Measurements from ENCODE around the gene XYLT1. TPM values are rescaled to one million over a fixed set of nuclear protein-coding genes. Genes with fewer than 3 reads are reported as not detected.
"Not testable (repeated sequence)": the region's sequence is repeated elsewhere in the genome, so short reads cannot be mapped to it uniquely, and the experiment has no call there.

XYLT1 gene
- polyA plus RNA-seq, 1 donor (not counting 4 experiments of a cell fraction or from before 2014, with no cell fraction given), result 4.4 TPM

- no peaks in the 10 kb centered on the region for H3K79me2 ChIP-seq (ENCODE audit: control insufficient read depth, insufficient read depth, low read length)
- H3K27ac ChIP-seq (ENCODE audit: control insufficient read depth, insufficient read depth, low read length), result no peak overlapping the region
- H3K4me3 ChIP-seq (ENCODE audit: control insufficient read depth in 2 of 3, extremely low read depth in 1 of 3, insufficient read depth in 2 of 3, low read depth in 1 of 3, low read length in 3 of 3), result no peak overlapping the region
- H3K9me1 ChIP-seq (ENCODE audit: control insufficient read depth, extremely low read depth, insufficient read depth, low read length), result no peaks in the 10 kb centered on the region
- dilution Hi-C loops (cut with MboI; ENCODE audit: extremely low pct_ligation_motif_present, low sequenced_read_pairs), result no loop called here
- no peaks in the 10 kb centered on the region for H3K27me3 ChIP-seq (ENCODE audit: control insufficient read depth, extremely low read depth, insufficient read depth, low read length)
- H3K4me2 ChIP-seq (ENCODE audit: control insufficient read depth, extremely low read depth, insufficient read depth, low read depth, low read length), result no peak overlapping the region
- no peak overlapping the region for H2AFZ ChIP-seq (ENCODE audit: control insufficient read depth, low read length)
- TF ChIP-seq, protein P1, sequence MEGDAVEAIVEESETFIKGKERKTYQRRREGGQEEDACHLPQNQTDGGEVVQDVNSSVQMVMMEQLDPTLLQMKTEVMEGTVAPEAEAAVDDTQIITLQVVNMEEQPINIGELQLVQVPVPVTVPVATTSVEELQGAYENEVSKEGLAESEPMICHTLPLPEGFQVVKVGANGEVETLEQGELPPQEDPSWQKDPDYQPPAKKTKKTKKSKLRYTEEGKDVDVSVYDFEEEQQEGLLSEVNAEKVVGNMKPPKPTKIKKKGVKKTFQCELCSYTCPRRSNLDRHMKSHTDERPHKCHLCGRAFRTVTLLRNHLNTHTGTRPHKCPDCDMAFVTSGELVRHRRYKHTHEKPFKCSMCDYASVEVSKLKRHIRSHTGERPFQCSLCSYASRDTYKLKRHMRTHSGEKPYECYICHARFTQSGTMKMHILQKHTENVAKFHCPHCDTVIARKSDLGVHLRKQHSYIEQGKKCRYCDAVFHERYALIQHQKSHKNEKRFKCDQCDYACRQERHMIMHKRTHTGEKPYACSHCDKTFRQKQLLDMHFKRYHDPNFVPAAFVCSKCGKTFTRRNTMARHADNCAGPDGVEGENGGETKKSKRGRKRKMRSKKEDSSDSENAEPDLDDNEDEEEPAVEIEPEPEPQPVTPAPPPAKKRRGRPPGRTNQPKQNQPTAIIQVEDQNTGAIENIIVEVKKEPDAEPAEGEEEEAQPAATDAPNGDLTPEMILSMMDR (optimal IDR thresholded peaks at IDR 0.05 in 1 of 3, IDR thresholded peaks at IDR 0.05 in 1 of 3, conservative IDR thresholded peaks at IDR 0.05 in 1 of 3; ENCODE audit: extremely low read depth in 1 of 3, insufficient read depth in 2 of 3, low read length in 3 of 3), result no peak
- TF ChIP-seq EZH2 (IDR thresholded peaks at IDR 0.05; ENCODE audit: low read length), result no peak
- H3K9me3 ChIP-seq (ENCODE audit: control insufficient read depth, low read depth, low read length), result no peaks in the 10 kb centered on the region
- H3K9ac ChIP-seq (ENCODE audit: control insufficient read depth, extremely low read depth, insufficient read depth, low read length), result no peak overlapping the region
- H3K4me1 ChIP-seq (ENCODE audit: control insufficient read depth, extremely low read depth, insufficient read depth, low read length), result no peaks in the 10 kb centered on the region
- no peaks in the 10 kb centered on the region for H4K20me1 ChIP-seq (ENCODE audit: control insufficient read depth, extremely low read depth, insufficient read depth, low read length)
- FAIRE-seq (no peak), DNase-seq (ENCODE audit: low read depth, low spot score) (no peak)
- no peaks in the 10 kb centered on the region for H3K36me3 ChIP-seq (ENCODE audit: control insufficient read depth in 2 of 2, extremely low read depth in 1 of 2, insufficient read depth in 2 of 2, low read length in 2 of 2)
These were observed 58.5 kb downstream of the XYLT1 start for GRCh38 chr16:17412221-17412620.

- Histone ChIP-seq H4K20me1 (ENCODE audit: control insufficient read depth, extremely low read depth, insufficient read depth, low read length) (no peaks in the 10 kb centered on the region), H2AFZ (ENCODE audit: control insufficient read depth, low read length) (no peak overlapping the region), H3K79me2 (ENCODE audit: control insufficient read depth, insufficient read depth, low read length) (no peaks in the 10 kb centered on the region), H3K9me3 (ENCODE audit: control insufficient read depth, low read depth, low read length) (no peaks in the 10 kb centered on the region), H3K9ac (ENCODE audit: control insufficient read depth, extremely low read depth, insufficient read depth, low read length) (no peak overlapping the region), H3K4me3 (ENCODE audit: control insufficient read depth in 2 of 3, extremely low read depth in 1 of 3, insufficient read depth in 2 of 3, low read depth in 1 of 3, low read length in 3 of 3) (no peak overlapping the region), H3K27ac (ENCODE audit: control insufficient read depth, insufficient read depth, low read length) (no peak overlapping the region), H3K36me3 (ENCODE audit: control insufficient read depth in 2 of 2, extremely low read depth in 1 of 2, insufficient read depth in 2 of 2, low read length in 2 of 2) (no peaks in the 10 kb centered on the region), H3K4me2 (ENCODE audit: control insufficient read depth, extremely low read depth, insufficient read depth, low read depth, low read length) (no peak overlapping the region), H3K9me1 (ENCODE audit: control insufficient read depth, extremely low read depth, insufficient read depth, low read length) (no peaks in the 10 kb centered on the region), H3K27me3 (ENCODE audit: control insufficient read depth, extremely low read depth, insufficient read depth, low read length) (no peaks in the 10 kb centered on the region), H3K4me1 (ENCODE audit: control insufficient read depth, extremely low read depth, insufficient read depth, low read length) (no peaks in the 10 kb centered on the region)
- dilution Hi-C loops (cut with MboI; ENCODE audit: extremely low pct_ligation_motif_present, low sequenced_read_pairs), result no loop called here
- no peak for TF ChIP-seq EZH2 (IDR thresholded peaks at IDR 0.05; ENCODE audit: low read length)
- TF ChIP-seq, protein P1 (optimal IDR thresholded peaks at IDR 0.05 in 1 of 3, IDR thresholded peaks at IDR 0.05 in 1 of 3, conservative IDR thresholded peaks at IDR 0.05 in 1 of 3; ENCODE audit: extremely low read depth in 1 of 3, insufficient read depth in 2 of 3, low read length in 3 of 3), result no peak
- FAIRE-seq, result no peak
- DNase-seq (ENCODE audit: low read depth, low spot score), result no peak
These were observed 59.5 kb downstream of the XYLT1 start for GRCh38 chr16:17411263-17411662.

- dilution Hi-C loops (cut with MboI; ENCODE audit: extremely low pct_ligation_motif_present, low sequenced_read_pairs); FAIRE-seq: not testable (repeated sequence)
These were observed 60.4 kb downstream of the XYLT1 start for GRCh38 chr16:17410316-17410715.

More at GRCh38 chr16:17410316-17410715, 60.4 kb downstream of the XYLT1 start:
- H3K79me2 ChIP-seq (ENCODE audit: control insufficient read depth, insufficient read depth, low read length); H3K27me3 ChIP-seq (ENCODE audit: control insufficient read depth, extremely low read depth, insufficient read depth, low read length); H3K4me1 ChIP-seq (ENCODE audit: control insufficient read depth, extremely low read depth, insufficient read depth, low read length); H3K4me3 ChIP-seq (ENCODE audit: control insufficient read depth in 2 of 3, extremely low read depth in 1 of 3, insufficient read depth in 2 of 3, low read depth in 1 of 3, low read length in 3 of 3); H4K20me1 ChIP-seq (ENCODE audit: control insufficient read depth, extremely low read depth, insufficient read depth, low read length); H3K9ac ChIP-seq (ENCODE audit: control insufficient read depth, extremely low read depth, insufficient read depth, low read length); DNase-seq (ENCODE audit: low read depth, low spot score); H3K4me2 ChIP-seq (ENCODE audit: control insufficient read depth, extremely low read depth, insufficient read depth, low read depth, low read length); H3K27ac ChIP-seq (ENCODE audit: control insufficient read depth, insufficient read depth, low read length); H3K36me3 ChIP-seq (ENCODE audit: control insufficient read depth in 2 of 2, extremely low read depth in 1 of 2, insufficient read depth in 2 of 2, low read length in 2 of 2); H3K9me3 ChIP-seq (ENCODE audit: control insufficient read depth, low read depth, low read length); H2AFZ ChIP-seq (ENCODE audit: control insufficient read depth, low read length); H3K9me1 ChIP-seq (ENCODE audit: control insufficient read depth, extremely low read depth, insufficient read depth, low read length): not testable (repeated sequence)
